GM12878 (cell line): ENCODE measurements around the gene BICDL2. TPM values are rescaled to one million over a fixed set of nuclear protein-coding genes. Genes with fewer than 3 reads are reported as not detected.

Source experiments
- ATAC-seq: fragments of 200-7000 bp; cut with Tn5 transposase; 3 replicates; pipeline ENCODE4 v1.9.1; 2020; ENCODE audit warnings: mild to moderate bottlenecking, moderate library complexity
- BruUV-seq: library from RNA; stranded (reverse); fragments of 400-500 nt; replicated peaks from 2 replicates; lab custom pipeline; 2021; lab: Mats Ljungman, UMichigan
- CTCF ChIA-PET: fragments of 300-600 bp; sonication (Branson Sonifier 250); formaldehyde crosslinking; extraction: SDS; loops from one replicate; lab custom pipeline; 2021; ENCODE audit warnings: inconsistent platforms; lab: Yijun Ruan, JAX
- POLR2A ChIA-PET: fragments of 350-600 bp; formaldehyde crosslinking; extraction: SDS; loops from one replicate; lab custom pipeline; 2021; ENCODE audit warnings: inconsistent platforms; lab: Charles Lee
- RAD21 ChIA-PET: fragments of 300-600 bp; sonication (Branson Sonifier 250); formaldehyde crosslinking; loops from one replicate; lab custom pipeline; 2023; ENCODE audit warnings: antibody characterized with exemption; ENCODE audit not compliant: unreplicated experiment; lab: Charles Lee
- SMC1A ChIA-PET: fragments of 300-600 bp; sonication (Branson Sonifier 250); formaldehyde crosslinking; loops from one replicate; lab custom pipeline; 2023; ENCODE audit not compliant: unreplicated experiment, uncharacterized antibody; lab: Charles Lee
- DNase-seq: peaks from one replicate; pipeline ENCODE4 v3.0.0-alpha.2; 2011; ENCODE audit warnings: low read depth, low spot score
- FAIRE-seq: peaks from 3 replicates; lab custom pipeline; 2011; peaks lifted over from hg19 to GRCh38; lab: Jason Lieb, UNC
- H2AFZ ChIP-seq: 2 replicates; pipeline ENCODE4 v1.6.0; 2011; ENCODE audit warnings: low read depth, low read length, control low read depth; ENCODE audit not compliant: control insufficient read depth
- H3K27ac ChIP-seq: 2 replicates; pipeline ENCODE4 v1.5.1; 2011; ENCODE audit warnings: control low read depth; ENCODE audit not compliant: control insufficient read depth, insufficient read depth
- H3K27me3 ChIP-seq, 2 experiments: replicated peaks in 1 of 2; 2 replicates each; pipeline versions ENCODE4 v1.6.0 to v1.6.1; 2011; ENCODE audit warnings: low read length in 1 of 2; ENCODE audit not compliant: control insufficient read depth in 2 of 2, insufficient read depth in 2 of 2
- H3K36me3 ChIP-seq, 2 experiments: 2 replicates each; pipeline ENCODE4 v1.5.1; 2011; ENCODE audit warnings: low read length in 1 of 2; ENCODE audit not compliant: control insufficient read depth in 2 of 2, insufficient read depth in 2 of 2
- H3K4me1 ChIP-seq: 2 replicates; pipeline ENCODE4 v1.6.1; 2011; ENCODE audit warnings: mild to moderate bottlenecking, low read length, moderate library complexity, mixed read lengths; ENCODE audit not compliant: control insufficient read depth, insufficient read depth
- H3K4me2 ChIP-seq: 2 replicates; pipeline ENCODE4 v1.6.0; 2011; ENCODE audit warnings: control low read depth; ENCODE audit not compliant: control insufficient read depth, insufficient read depth
- H3K4me3 ChIP-seq: fragments of 200-600 bp; sonication (generic); 2 replicates; pipeline ENCODE4 v1.5.1; 2016
- H3K79me2 ChIP-seq: 2 replicates; pipeline ENCODE4 v1.6.0; 2011; ENCODE audit warnings: low read length; ENCODE audit not compliant: control insufficient read depth, insufficient read depth
- H3K9ac ChIP-seq: 2 replicates; pipeline ENCODE4 v1.8.0; 2011; ENCODE audit warnings: low read length, control low read depth, mixed read lengths; ENCODE audit not compliant: control insufficient read depth, insufficient read depth
- H3K9me3 ChIP-seq: replicated peaks from 3 replicates; pipeline ENCODE4 v1.5.1; 2011; ENCODE audit warnings: mild to moderate bottlenecking, low read length; ENCODE audit not compliant: control insufficient read depth, insufficient read depth
- H4K20me1 ChIP-seq: 2 replicates; pipeline ENCODE4 v1.6.0; 2011; ENCODE audit not compliant: control insufficient read depth, insufficient read depth
- BCL11A ChIP-seq: IDR thresholded peaks from 2 replicates; pipeline ENCODE4 v1.6.1; 2011; ENCODE audit warnings: low read depth, low read length
- BCLAF1 ChIP-seq: fragments of 450-650 bp; IDR thresholded peaks from 2 replicates; pipeline ENCODE4 v1.6.1; 2017; ENCODE audit warnings: antibody characterized with exemption, mild to moderate bottlenecking, moderate library complexity
- CHD1 ChIP-seq: IDR thresholded peaks from 2 replicates; pipeline ENCODE4 v1.6.1; 2012; ENCODE audit warnings: low read depth, low read length, improper control_type of control experiment
- CREB1 ChIP-seq: IDR thresholded peaks from 2 replicates; pipeline ENCODE4 v1.6.1; 2012; ENCODE audit warnings: low read depth, mild to moderate bottlenecking, inconsistent platforms
- DPF2 ChIP-seq: fragments of 450-650 bp; IDR thresholded peaks from 2 replicates; pipeline ENCODE4 v1.6.1; 2017; ENCODE audit warnings: mild to moderate bottlenecking
- E2F4 ChIP-seq: IDR thresholded peaks from 2 replicates; pipeline ENCODE4 v1.6.1; 2012; ENCODE audit warnings: low read depth, low read length, improper control_type of control experiment
- IKZF1 ChIP-seq: fragments of 450-650 bp; conservative IDR thresholded peaks from 2 replicates; pipeline ENCODE4 v1.6.1; 2017; ENCODE audit warnings: antibody characterized with exemption, mild to moderate bottlenecking
- IRF4 ChIP-seq: IDR thresholded peaks from 2 replicates; pipeline ENCODE4 v1.6.1; 2011; ENCODE audit warnings: low read depth, low read length
- KAT2A ChIP-seq: conservative IDR thresholded peaks from 2 replicates; pipeline ENCODE4 v1.6.1; 2011; ENCODE audit warnings: low read depth, low read length; ENCODE audit not compliant: control insufficient read depth
- KDM1A ChIP-seq: fragments of 200-600 bp; sonication (generic); IDR thresholded peaks from 2 replicates; pipeline ENCODE4 v1.6.1; 2016; ENCODE audit warnings: borderline replicate concordance
- MAX ChIP-seq: IDR thresholded peaks from 2 replicates; pipeline ENCODE4 v1.6.1; 2012; ENCODE audit warnings: low read depth, low read length, improper control_type of control experiment
- NFIC ChIP-seq: IDR thresholded peaks from 2 replicates; pipeline ENCODE4 v1.6.1; 2012; ENCODE audit warnings: low read depth, mild to moderate bottlenecking, inconsistent platforms, low read length, moderate library complexity
- RAD51 ChIP-seq: fragments of 450-650 bp; IDR thresholded peaks from 2 replicates; pipeline ENCODE4 v1.6.1; 2016; ENCODE audit warnings: moderate library complexity, mild to moderate bottlenecking, inconsistent platforms
- SREBF1 ChIP-seq: IDR thresholded peaks from 2 replicates; pipeline ENCODE4 v1.6.1; 2012; ENCODE audit warnings: mild to moderate bottlenecking, low read length
- SRF ChIP-seq, 2 experiments: IDR thresholded peaks; 2 replicates each; pipeline ENCODE4 v1.6.1; 2011; ENCODE audit warnings: low read depth in 2 of 2, low read length in 2 of 2, mild to moderate bottlenecking in 1 of 2, moderate library complexity in 1 of 2
- ZSCAN29 ChIP-seq: fragments of 450-650 bp; IDR thresholded peaks from 2 replicates; pipeline ENCODE4 v1.6.1; 2017; ENCODE audit warnings: mild to moderate bottlenecking, moderate library complexity
- WGBS: methylation state at CpG from one replicate; pipeline ENCODE4 v1.1.6; 2016; ENCODE audit warnings: low lambda C conversion rate; ENCODE audit not compliant: insufficient replicate concordance, insufficient coverage; ENCODE audit errors: missing lambda C conversion rate; 5-methylcytosine and 5-hydroxymethylcytosine counted together
- in situ Hi-C: fragments of 300-500 bp; cut with MboI; formaldehyde crosslinking; loops from 9 replicates; pipeline ENCODE4 v1.14.3; 2018; ENCODE audit warnings: mixed read lengths
- intact Hi-C: fragments of 100-400 bp; cut with micrococcal nuclease; formaldehyde crosslinking; loops from one replicate; pipeline ENCODE4 v1.14.2; 2022; ENCODE audit not compliant: unreplicated experiment
- polyA plus RNA-seq, 11 experiments: library from polyadenylated mRNA; depleted of rRNA in 4 of 11; unstranded in 6 of 11; stranded (reverse) in 5 of 11; fragments of >200 nt; fragmentation: Nextera tagmentation in 4 of 11; fragmentation: Illumina TruSeq in 1 of 11; extraction: Ambion mirVana in 4 of 11; extraction: Trizol in 1 of 11; gene quantifications; 1 replicate in 1 of 11; 2 replicates in 10 of 11; pipeline versions ENCODE4 v1.2.1 to v1.2.3, GENCODE V29; 2011 to 2016; ENCODE audit warnings: inconsistent platforms in 2 of 11, missing spikeins in 2 of 11, low read depth in 1 of 11
- total RNA-seq, 4 experiments: library from RNA; depleted of rRNA in 3 of 4; stranded (reverse); fragments of >200 nt in 3 of 4; fragmentation: Illumina TruSeq in 1 of 4; extraction: Trizol in 1 of 4; gene quantifications; 2 replicates each; pipeline versions ENCODE4 v1.2.1 to v1.2.3, GENCODE V29; 2013 to 2021
- TF ChIP-seq, protein P1 (sequence below): fragments of 450-650 bp; formaldehyde crosslinking; IDR thresholded peaks from 2 replicates; pipeline ENCODE4 v1.4.0; 2020; ENCODE audit warnings: mild to moderate bottlenecking, moderate library complexity

The BICDL2 gene
- total and polyA plus RNA-seq, 10 of the 15 experiments (the other 5 are each of a cell fraction or from before 2014, with no cell fraction given) = not detected

DNA sequence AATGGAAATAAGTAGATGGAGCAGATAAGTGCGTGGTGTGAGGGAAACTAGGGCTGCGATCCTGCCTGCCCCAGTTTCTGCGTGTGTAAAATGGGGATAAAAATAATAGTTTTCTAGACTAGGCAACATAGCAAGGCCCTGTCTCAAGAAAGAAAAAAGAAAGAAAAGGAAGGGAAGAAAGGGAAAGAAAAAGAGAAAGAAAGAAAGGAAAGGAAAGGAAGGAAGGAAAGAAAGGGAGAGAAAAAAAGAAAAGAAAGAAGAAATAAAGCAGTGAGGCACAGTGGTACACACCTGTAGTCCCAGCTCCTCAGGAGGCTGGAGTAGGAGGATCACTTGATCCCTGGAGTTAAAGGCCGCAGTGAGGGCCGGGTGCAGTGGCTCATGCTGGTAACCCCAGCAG is 54.3 kb downstream of the BICDL2 start:
- Histone ChIP-seq H2AFZ (no peak overlapping the region), H3K27ac (no peak overlapping the region), H3K4me1 (peaks cover 7% of the 10 kb centered on the region), H3K4me3 (no peak overlapping the region), H3K79me2 (peaks cover 11% of the 10 kb centered on the region), H4K20me1 (no peaks in the 10 kb centered on the region), H3K36me3 (peaks cover 0 to 1% of the 10 kb centered on the region in 2 experiments; a peak in 1 of 4 replicates), H3K9me3 (no peaks in the 10 kb centered on the region), H3K27me3 (no peaks in the 10 kb centered on the region), H3K9ac (no peak overlapping the region), H3K4me2 (no peak overlapping the region)
- SMC1A ChIA-PET = interaction anchor here (1.0 to 1.5 kb wide), 2 partner anchors 36 to 46 kb away, joined by 3 to 5 read pairs; no protein-coding TSS in a partner anchor
- 74% methylated on average over 5 of the region's 5 CpGs for WGBS
- no peak for TF ChIP-seq BCL11A
- TF ChIP-seq ZSCAN29 = no peak
- no peak for TF ChIP-seq MAX
- TF ChIP-seq IKZF1 = no peak
- TF ChIP-seq SRF (IDR thresholded peaks at IDR 0.05; ENCODE audit: low read depth in 2 of 2, low read length in 2 of 2) = no peak
- TF ChIP-seq E2F4 = no peak
- no peak for TF ChIP-seq BCLAF1
- no peak for TF ChIP-seq CREB1
- TF ChIP-seq, protein P1, sequence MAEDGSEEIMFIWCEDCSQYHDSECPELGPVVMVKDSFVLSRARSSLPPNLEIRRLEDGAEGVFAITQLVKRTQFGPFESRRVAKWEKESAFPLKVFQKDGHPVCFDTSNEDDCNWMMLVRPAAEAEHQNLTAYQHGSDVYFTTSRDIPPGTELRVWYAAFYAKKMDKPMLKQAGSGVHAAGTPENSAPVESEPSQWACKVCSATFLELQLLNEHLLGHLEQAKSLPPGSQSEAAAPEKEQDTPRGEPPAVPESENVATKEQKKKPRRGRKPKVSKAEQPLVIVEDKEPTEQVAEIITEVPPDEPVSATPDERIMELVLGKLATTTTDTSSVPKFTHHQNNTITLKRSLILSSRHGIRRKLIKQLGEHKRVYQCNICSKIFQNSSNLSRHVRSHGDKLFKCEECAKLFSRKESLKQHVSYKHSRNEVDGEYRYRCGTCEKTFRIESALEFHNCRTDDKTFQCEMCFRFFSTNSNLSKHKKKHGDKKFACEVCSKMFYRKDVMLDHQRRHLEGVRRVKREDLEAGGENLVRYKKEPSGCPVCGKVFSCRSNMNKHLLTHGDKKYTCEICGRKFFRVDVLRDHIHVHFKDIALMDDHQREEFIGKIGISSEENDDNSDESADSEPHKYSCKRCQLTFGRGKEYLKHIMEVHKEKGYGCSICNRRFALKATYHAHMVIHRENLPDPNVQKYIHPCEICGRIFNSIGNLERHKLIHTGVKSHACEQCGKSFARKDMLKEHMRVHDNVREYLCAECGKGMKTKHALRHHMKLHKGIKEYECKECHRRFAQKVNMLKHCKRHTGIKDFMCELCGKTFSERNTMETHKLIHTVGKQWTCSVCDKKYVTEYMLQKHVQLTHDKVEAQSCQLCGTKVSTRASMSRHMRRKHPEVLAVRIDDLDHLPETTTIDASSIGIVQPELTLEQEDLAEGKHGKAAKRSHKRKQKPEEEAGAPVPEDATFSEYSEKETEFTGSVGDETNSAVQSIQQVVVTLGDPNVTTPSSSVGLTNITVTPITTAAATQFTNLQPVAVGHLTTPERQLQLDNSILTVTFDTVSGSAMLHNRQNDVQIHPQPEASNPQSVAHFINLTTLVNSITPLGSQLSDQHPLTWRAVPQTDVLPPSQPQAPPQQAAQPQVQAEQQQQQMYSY (CRISPR knock-in tag) = no peak
- no peak for TF ChIP-seq KDM1A
- TF ChIP-seq SREBF1 = no peak
- no peak for TF ChIP-seq RAD51
- no peak for TF ChIP-seq IRF4
- no peak for TF ChIP-seq CHD1
- TF ChIP-seq DPF2 = no peak
- no peak for TF ChIP-seq KAT2A
- no peak for TF ChIP-seq NFIC
- BruUV-seq = no TSS peak
- intact Hi-C loops (loop anchor here (5.0 kb wide), 2 partner anchors 55 to 75 kb away; no protein-coding TSS in a partner anchor), in situ Hi-C loops (no loop called here)
- POLR2A ChIA-PET = interaction anchor here (0.6 to 0.7 kb wide), 2 partner anchors 25 to 69 kb away, joined by 3 to 6 read pairs; no protein-coding TSS in a partner anchor
- DNase-seq = no peak
- RAD21 ChIA-PET = interaction anchor here (0.6 to 1.2 kb wide), 5 partner anchors 22 to 76 kb away, joined by 3 to 4 read pairs (median 3); partner anchors contain the start of gene TNFRSF12A
- no peak for ATAC-seq
- CTCF ChIA-PET = interaction anchor here (1.0 to 2.3 kb wide), 16 partner anchors 10 to 192 kb away, joined by 3 to 13 read pairs (median 5); partner anchors contain the start of genes FLYWCH2, KREMEN2 and PAQR4
- FAIRE-seq = no peak
